Stimulated activated CD4-positive, alpha-beta T cell treated with anti-CD3 and anti-CD28 coated beads, TNF-alpha, amount 100 ng/mL, for 1 hour (primary cell): ENCODE measurements around the gene TMEM151A.
A peak's percentile ranks its signal among the peaks of the same experiment; 100 is the strongest.
"Not testable (repeated sequence)": the region's sequence is repeated elsewhere in the genome, so short reads cannot be mapped to it uniquely, and the experiment has no call there.

ENCODE experiments used
- DNase-seq, 3 donors: peaks; one replicate each; pipeline ENCODE4 v3.0.0-alpha.2; 2020; ENCODE audit warnings: low read depth in 3 of 3, low spot score in 1 of 3

The TMEM151A gene

DNA sequence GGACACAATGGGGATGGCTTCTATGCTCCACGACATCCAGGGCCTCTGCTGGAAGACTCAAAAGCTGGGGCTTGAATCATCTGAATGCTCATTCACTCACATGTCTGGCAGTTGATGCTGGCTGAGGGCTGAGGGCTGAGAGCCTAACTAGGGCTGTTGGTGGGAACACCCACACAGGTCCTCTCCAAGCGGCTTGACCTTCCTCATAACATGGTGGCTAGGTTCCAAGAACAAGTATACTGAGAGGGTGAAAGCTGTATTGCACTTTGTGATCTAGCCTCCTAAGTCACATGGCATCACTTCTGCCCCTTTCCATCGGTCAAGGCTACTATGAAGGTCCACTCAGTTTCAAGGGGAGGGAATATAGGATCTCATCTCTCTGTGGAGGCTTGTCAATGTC is 7.5 kb downstream of the TMEM151A start:
- DNase-seq = no peak

DNA sequence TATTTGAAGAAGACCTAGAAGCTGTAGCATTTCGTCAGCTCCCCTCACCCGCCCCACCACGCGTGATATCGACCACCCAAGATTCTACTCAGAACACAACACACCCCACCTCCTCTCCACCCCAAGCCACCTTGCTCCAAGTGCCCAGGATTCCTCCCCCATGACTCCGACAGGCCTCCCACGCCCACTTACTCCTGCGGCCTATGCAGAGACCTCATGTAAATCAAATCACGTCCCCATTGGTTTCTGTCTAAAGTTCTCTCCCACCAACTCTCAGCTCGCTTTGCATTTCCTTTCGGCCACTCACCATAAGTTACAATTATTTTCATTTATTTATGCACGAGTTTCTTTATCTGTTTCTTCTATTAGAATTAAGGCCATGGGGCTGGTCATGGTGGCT is 11.0 kb downstream of the TMEM151A start:
- no peak for DNase-seq

DNA sequence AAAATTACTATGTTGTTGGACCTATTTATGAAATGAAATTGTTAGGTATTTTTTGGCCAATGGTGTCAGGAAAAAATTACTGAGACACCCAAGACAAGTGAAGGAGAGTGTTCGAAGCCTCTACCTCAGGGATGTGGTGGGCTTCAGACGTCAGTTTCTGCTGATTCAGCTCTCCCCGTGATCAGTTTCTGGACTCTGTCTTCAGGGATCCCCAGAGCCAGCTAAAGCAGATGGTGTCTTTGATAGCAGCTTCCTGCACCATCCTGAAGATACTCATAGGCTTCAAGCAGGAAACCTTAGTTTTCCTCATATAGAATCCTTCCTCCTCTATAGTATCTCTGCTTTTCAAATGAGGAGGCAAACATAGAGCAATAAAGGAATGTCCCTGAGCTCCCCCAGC is 17.8 kb downstream of the TMEM151A start:
- no peak for DNase-seq

DNA sequence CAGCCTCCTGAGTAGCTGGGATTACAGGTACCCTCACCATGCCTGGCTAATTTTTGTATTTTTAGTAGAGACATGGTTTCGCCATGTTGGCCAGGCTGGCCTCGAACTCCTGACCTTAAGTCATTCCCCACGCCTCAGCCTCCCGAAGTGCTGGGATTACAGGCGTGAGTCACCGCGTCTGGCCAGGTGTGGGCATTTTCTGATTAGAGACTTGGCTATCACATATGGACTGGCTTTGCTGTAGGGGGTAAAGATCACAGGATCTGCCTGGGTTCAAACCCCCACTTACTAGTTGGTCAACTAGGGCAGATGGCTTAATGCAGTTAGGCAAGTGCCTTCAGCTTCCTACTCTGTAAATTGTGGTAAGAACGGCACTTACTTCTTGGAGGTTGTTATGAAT is 18.6 kb downstream of the TMEM151A start:
- no peak for DNase-seq

DNA sequence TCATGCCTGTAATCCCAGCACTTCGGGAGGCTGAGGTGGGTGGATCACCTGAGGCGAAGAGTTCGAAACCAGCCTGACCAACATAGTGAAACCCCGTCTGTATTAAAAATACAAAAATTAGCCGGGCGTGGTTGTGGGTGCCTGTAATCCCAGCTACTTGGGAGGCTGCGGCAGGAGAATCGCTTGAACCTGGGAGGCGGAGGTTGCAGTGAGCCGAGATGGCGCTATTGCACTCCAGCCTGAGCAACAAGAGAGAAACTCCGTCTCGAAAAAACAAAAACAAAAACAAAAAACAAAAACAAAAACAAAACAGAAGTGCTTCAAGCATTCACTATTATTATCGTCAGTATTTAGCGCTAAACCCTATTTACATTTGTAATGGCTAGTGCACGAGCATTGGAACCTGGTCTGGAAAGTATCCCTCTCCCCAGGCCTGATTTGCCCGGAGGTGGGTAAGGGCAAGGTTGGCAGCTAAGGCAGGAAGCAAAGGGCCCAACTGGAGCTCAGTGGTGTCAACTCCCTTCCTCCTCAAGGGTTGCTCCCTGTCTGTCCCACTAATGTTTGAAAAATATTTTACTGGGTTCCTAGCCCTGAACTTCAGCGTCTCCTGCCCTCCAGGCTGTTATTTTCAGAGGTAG is 19.2 kb downstream of the TMEM151A start:
- not testable (repeated sequence) for DNase-seq

DNA sequence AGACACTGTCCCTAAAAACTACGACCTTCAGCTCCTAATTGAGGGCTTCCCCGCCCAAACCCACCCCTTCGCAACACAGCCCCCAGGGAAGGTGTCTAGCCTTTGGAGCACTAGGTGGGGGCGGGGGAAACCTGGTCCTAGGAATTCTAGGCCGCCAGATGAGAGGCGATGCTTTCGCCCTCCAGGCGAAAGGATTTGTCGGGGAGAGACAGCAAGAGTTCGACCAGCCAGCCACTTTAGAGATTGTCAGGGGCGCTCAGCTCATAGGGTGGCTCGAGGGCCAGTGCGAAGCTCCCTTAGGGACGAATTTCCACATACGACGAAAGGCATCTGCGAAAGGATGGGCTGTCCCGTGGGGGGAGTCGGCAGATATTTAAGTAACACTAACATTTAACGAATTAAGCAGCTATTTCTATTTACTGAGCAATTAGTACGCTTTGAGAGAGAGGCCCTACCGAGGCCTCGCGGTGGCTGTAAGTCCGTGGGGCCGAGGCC is 19.8 kb downstream of the TMEM151A start:
- no peak for DNase-seq

DNA sequence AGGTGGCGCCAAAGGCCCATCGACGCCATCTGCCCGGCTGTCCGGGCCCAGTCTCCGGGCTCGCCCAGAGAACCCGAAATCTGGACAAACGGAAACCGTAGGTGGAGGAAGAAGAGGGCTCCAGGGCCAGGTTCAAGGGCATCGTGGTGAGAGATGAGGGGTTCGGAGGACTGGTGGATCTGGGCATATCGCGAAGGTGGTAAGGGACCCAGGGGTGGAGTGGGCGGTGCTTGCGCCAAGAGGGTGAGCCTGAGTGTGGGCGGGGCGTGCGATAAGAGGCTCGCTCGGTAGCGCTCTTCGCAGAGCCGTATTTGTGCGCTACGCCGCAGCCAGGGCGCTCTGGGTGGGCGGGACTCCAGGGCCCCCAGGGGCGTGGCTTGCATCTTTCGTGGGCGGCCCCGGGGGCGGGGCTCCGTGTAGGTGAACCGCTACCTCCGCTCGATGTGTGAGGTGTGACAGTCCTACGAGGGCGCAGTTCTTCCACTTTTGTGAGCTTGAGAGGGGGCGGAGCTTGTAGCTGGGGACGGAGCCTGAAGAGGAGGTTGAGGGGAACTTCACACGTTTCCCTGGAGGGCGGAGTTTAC is 20.4 kb downstream of the TMEM151A start:
- DNase-seq = peak; percentile 87 to 98 (median 96)

DNA sequence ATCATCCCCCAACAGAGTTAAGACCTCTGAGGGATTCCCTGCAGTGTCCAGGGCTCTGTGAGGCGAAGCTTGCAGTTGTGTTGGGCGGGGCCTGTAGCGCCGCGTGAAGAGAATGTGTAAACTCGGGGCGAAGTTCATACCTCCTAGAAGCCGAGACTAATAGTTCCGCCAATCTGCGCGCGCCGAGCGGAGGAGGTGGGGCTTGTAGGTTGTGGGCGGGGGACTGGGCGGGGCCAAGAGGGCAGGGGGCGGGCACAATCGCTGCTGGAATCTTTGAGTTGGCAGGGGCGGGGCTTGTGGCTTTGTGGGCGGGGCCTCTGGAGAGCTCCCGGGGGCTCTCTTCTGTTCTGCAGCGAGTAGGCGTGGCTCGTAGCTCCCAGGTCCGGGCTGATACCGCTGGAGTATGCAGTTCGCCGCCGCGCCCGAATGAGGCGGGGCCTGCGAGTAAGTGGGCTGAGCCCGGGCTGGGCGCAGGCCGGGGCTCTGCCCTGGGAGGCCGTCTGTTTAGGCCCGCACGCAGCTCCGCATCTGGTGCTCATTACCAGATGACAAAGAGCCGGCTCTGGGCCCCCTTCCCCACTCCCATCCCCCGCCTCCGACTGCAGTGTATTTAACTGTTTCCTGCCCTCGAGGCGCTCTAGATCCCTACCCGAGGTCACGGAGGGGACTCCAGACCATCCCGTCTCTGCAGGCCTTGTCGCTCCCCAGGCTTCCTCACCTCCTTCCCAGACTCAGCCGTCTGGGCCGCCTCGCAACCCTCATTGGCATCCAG is 21.0 kb downstream of the TMEM151A start:
- DNase-seq = peak; percentile 95 to 99 (median 98)

DNA sequence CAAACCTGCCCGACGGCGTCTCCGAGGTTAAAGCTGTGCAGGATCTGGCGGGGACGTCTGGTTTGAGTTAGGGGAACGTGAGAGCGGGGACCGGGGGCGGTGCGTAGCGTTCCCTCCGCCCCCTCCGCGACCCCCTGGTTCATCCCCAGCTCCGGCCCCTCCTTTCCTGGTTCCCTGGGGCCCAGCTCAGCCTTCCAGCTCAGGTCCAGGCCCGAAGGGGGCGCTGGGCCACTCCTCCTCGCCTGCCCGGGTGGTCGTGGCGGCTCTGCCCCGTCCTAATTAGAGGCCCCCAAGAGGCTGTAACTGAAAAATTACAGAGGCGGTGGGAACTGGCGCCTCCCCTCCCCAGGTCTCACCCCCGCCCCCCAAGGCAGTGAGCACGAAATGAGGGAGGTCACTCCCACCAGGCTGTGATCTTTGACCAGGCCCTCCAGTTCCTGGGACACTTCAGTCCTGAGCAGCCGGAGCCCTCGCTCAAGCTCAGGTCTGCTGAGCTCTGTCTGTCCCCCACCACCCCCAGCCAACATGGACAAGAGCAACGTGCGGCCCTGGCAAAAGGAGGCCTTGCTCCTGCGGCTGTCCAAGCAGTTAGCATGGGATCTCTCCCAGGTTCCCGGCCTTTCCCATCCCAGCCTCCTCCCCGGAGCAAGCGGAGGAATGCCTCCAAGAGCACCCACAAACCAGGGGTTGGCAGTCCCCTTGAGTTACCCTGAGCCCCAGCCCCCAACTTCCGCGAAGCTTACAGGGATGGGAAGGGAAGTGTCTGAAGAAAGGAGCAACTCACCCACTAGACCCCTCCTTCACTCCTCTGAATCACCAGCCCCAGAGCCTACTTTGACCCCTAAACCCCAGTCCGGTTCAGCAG is 21.9 kb downstream of the TMEM151A start:
- no peak for DNase-seq

DNA sequence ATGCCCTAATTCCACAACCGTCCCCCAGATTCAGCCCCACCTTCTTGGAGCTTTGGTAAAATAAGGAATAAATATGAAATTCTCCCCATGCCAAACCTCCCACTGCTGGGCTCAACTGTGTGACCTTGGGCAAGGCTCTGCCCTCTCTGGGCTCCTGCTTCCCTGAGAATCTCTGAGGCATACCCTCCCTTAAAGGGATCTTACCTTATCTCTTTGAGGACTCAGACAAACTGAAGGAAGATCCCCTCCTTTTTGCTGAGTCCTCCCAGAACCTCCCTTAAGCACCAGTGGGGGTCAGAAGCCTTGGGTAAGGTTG is 22.4 kb downstream of the TMEM151A start:
- DNase-seq = no peak

DNA sequence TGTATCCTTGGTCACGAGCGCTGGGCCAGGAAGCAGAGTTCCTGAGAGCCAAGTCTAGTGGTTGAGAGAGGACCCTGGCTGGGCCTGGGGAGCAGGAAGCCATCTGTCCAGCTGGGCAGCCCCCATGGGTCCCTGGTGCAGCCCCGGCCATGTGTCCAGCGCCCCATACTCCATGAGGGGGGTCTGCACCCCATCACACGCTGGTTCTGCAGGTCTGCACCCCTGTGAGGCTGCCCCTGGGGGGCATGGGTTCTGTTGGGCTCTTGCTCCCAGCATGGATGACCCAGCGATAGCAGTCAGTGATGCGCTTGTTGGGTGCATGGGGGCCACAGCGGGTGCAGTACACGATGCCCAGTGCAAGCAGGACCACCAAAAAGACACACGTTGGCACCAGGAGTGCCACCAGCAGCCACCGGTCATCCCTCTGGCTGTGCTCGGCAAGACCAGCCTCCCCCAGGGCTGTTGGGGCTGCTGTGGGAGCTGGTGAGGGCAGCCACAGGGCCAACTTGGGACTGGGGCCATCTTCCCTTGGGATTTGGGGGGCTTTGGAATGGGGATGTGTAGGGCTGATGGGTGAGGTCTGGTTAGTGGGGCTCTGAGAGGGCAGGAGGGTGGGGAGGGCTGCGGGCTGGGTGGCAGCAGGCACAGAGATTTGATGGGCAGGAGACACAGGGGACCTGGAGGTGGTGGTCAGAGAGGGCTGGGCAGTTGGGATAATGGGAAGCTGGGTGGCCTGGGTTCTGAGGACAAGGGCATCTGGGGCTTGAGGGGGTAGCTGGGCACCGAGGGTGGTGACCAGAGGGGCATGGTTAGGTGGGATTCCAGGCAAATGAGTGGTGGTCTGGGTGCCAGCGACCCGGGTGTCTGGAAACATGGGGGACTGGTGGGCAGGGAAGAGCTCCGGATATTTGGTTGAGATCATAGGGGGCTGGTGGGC is 23.1 kb downstream of the TMEM151A start:
- no peak for DNase-seq

DNA sequence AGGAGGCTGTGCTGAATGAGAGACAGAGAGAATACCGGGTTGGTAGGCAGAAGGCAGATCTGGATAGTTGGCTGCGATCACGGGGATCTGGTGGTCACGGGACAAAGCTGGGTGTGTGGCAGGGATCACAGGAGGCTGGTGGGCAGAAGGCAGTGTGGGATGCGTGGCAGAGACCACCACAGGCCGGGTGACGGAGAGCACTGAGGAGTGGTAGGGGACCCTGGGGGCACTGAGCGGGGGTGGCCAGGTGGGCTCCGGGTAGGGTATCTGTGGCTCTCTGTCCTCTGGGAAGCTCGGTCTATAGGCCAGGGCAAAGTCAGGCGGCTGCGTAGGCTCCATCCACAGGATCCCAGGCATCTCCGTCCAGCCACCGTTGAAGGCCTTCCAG is 23.8 kb downstream of the TMEM151A start:
- no peak for DNase-seq

DNA sequence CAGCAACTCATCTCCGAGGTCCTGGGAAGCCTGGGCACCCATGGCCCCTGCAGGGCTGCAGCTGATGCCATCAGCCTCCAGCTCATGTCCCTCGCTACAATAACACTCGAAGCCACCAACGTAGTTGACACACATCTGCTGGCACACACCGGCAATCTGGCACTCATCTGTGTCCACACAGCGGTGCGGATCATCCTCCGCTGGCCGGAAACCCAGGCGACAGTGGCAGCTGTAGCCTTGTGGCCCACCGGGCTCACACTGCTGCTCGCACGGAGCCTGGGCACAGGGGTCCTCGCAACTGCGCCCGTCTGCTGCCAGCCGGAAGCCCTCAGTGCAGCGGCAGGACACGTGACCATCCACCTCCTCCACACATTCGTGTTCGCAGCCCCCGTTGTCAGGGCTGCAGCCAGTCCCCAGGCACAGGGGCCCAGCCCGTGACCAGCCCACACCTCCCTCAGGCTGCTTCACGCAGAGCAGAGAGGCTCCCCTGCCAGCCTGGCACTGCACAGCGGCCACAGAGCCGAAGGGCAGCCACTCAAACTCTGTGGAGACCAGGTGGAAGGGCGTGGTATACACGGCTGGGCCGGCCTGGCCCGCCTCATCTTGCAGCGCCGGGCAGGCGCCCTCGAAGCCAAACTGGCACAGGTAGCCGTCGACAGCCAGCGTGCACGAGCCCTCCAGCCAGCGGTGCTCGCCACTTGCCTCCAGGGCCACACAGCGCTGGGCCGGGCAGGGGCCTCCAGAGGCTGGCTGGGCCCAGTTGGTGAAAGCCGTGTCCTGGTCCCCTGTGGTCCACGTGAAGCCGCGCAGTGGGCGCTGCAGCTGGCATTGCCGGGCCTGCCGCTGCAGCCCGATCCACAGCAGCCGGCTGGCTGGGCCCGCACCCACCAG is 24.5 kb downstream of the TMEM151A start:
- DNase-seq = no peak

DNA sequence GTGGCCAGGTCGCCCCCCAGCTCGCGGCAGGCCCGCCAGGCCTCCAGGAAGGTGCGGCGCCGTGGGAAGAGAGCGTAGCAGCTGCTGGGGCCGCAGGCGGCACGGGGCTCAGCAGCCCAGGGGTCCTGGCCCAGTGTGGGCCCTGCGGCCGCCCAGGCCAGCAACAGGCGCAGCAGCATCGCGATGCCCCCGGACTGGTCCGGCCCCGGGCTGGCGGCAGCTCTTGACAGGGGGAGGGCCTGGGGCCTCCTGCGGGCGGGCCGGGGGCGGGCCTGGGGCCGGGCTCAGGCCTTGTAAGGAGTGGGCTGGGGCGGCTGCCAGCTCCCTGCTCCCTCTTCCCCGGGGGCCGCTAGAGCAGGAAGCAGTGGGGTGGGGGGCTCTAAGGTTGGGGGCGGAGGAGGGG is 25.2 kb downstream of the TMEM151A start, which contains the start of gene CD248:
Gene CD248, minus strand, starts transcription at position 196 of the 403 bp plus-strand sequence. Its CDS starts 17 bp downstream, at position 179.
- DNase-seq = no peak

DNA sequence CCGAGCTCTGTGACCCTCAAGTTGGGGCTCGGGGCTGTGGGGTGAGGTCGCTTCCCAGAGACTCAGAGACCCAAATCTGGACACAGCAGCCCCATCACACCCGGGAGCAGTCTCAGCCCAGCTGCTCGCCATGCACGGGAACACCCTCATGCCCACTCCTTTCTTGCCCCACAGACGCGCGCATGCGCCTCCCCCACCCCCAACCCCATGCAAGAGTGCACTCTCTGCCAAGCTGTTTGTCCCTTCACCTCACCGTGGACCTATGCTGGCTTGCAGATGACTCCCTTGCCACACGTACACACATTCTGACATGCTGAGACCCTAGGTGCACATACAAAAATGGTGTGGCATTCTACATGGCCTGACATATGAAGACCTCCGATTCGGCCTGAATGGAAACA is 25.6 kb downstream of the TMEM151A start:
- no peak for DNase-seq

DNA sequence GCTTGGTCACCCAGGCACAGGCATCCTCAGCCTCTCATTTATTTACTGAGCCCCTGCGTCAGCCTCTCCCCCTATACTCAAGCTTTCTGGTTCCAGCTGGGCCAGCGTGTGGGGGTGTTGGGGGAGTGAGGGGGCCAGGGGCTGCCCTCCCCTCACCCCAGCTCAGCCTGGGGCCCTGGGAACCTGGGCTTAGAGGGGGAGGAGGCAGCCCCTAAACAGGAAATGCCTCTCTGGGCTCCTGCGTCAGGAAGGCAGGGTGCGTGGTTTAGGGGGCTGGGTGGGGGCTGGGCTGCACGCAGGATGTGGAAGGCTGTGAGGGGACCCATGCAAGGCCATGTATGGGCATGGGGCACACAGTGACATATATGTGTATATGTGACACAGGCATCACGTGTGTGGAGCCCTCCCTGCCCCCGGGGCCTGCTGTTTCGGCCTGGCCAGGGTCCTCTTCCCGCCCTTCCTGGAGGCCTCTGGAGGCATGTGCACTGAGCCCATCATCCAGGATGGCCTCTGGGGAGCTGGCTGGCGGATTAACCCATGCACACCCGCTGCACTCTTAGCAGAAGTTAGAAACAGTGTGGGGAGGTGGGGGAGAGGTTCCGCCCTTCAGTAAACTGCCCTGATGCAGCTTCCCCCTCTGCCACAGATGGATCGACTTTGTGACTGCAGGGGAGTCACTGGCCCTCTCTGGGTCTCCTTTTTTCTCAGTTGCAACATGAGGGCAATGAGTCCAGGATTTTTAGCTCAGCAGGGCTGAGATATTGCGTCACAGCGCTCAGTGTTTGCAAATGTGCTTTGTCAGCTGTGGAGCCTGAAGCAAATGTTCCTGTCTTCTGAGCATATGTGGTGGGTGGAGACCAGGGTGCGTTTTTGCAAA is 26.3 kb downstream of the TMEM151A start:
- DNase-seq = no peak

DNA sequence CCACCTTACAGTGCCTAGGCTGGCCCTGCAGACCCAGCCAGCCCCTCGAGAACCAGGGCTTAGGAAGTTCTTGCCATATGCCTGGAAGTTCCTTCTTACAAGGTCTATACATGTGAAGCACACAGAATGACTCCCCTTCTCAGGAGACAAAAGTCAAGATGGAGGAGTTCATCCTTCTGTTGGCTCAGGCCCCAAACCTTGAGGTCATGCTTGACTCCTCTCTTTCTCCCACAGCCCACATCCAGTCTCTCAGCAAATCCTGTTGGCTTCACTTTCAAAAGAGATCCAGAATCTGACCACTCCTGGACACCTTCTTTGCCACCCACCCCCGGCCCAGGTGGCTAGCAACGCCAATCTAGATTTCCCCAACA is 26.9 kb downstream of the TMEM151A start:
- no peak for DNase-seq

DNA sequence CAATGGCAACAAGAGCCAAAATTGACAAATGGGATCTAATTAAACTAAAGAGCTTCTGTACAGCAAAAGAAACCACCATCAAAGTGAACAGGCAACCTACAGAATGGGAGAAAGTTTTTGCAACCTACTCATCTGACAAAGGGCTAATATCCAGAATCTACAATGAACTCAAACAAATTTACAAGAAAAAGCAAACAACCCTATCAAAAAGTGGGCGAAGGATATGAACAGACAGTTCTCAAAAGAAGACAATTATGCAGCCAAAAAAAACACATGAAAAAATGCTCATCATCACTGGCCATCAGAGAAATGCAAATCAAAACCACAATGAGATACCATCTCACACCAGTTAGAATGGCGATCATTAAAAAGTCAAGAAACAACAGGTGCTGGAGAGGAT is 28.6 kb downstream of the TMEM151A start:
- not testable (repeated sequence) for DNase-seq
